Measurements from ENCODE around the gene DTWD2.
"Not testable (repeated sequence)": the region's sequence is repeated elsewhere in the genome, so short reads cannot be mapped to it uniquely, and the experiment has no call there.

DTWD2 gene

GRCh38 chr5:118862596-118862995, 125.8 kb downstream of the DTWD2 start:
- no peak for DNase-seq

GRCh38 chr5:118857700-118858099, 130.6 kb downstream of the DTWD2 start:
- no peak for DNase-seq

GRCh38 chr5:118854819-118855218, 133.5 kb downstream of the DTWD2 start:
- no peak for DNase-seq

- DNase-seq, result not testable (repeated sequence)
These were observed 136.6 kb downstream of the DTWD2 start for GRCh38 chr5:118851785-118852184.

- not testable (repeated sequence) for DNase-seq
These were observed 138.8 kb downstream of the DTWD2 start for GRCh38 chr5:118849507-118849906.

- no peak for DNase-seq
These were observed 144.0 kb downstream of the DTWD2 start for GRCh38 chr5:118844351-118844750.

GRCh38 chr5:118834710-118835109, 153.6 kb downstream of the DTWD2 start:
- no peak for DNase-seq

- no peak for DNase-seq
These were observed 155.4 kb downstream of the DTWD2 start for GRCh38 chr5:118832974-118833373.

GRCh38 chr5:118825226-118825625, 163.1 kb downstream of the DTWD2 start:
- DNase-seq, result no peak

- no peak for DNase-seq
These were observed 169.7 kb downstream of the DTWD2 start for GRCh38 chr5:118818604-118819003.

- no peak for DNase-seq
These were observed 179.9 kb downstream of the DTWD2 start for GRCh38 chr5:118808441-118808840.

GRCh38 chr5:118806571-118806970, 181.8 kb downstream of the DTWD2 start:
- no peak for DNase-seq

- no peak for DNase-seq
These were observed 186.0 kb downstream of the DTWD2 start for GRCh38 chr5:118802335-118802734.

- DNase-seq, result no peak
These were observed 192.3 kb downstream of the DTWD2 start for GRCh38 chr5:118796081-118796480.

GRCh38 chr5:118794281-118794680, 194.1 kb downstream of the DTWD2 start:
- DNase-seq, result no peak

- no peak for DNase-seq
These were observed 194.7 kb downstream of the DTWD2 start for GRCh38 chr5:118793652-118794051.

GRCh38 chr5:118793091-118793490, 195.3 kb downstream of the DTWD2 start:
- no peak for DNase-seq

GRCh38 chr5:118791926-118792734, 196.2 kb downstream of the DTWD2 start:
- no peak for DNase-seq

GRCh38 chr5:118789366-118789765, 199.0 kb downstream of the DTWD2 start:
- no peak for DNase-seq

GRCh38 chr5:118788351-118788750, 200.0 kb downstream of the DTWD2 start:
- DNase-seq, result no peak

Measured in activated CD4-positive, alpha-beta T cell treated with anti-CD3 and anti-CD28 coated beads, Interleukin-2, amount 50 U/mL, for 4 hours (primary cell).